ENCODE results near the gene SGCB. TPM values are rescaled to one million over a fixed set of nuclear protein-coding genes. Genes with fewer than 3 reads are reported as not detected.
A peak's percentile ranks its signal among the peaks of the same experiment; 100 is the strongest.

Gene SGCB
- total and polyA plus RNA-seq, 2 of the 4 experiments (the other 2 are of a cell fraction) = 16.3 to 24.0 TPM

GRCh38 chr4:52036886-52037530, 1.1 kb downstream of the SGCB start:
- peak overlapping the region; percentile 94 for H3K4me2 ChIP-seq (ENCODE audit: low read depth, low read length)
- H3K27me3 ChIP-seq (ENCODE audit: control insufficient read depth, insufficient read depth, low read length) = peaks cover 11% of the 10 kb centered on the region
- H2BK5ac ChIP-seq (ENCODE audit: low read depth, low read length, poor library complexity, severe bottlenecking) = peak overlapping the region; percentile 77
- peak overlapping the region; percentile 43 for H3K14ac ChIP-seq (replicated peaks; ENCODE audit: low read depth, low read length)
- ChIA-PET CTCF (no interaction called here), POLR2A (ENCODE audit: unreplicated experiment) (no interaction called here)
- ATAC-seq (ENCODE audit: low read depth) (no peak), DNase-seq (no peak)
- H3K56ac ChIP-seq (ENCODE audit: extremely low read depth, insufficient read depth, low read length) = peak overlapping the region; percentile 79; the same call in 1 of the 2 replicates
- H2BK20ac ChIP-seq (ENCODE audit: low read depth, low read length) = no peak overlapping the region
- H3K18ac ChIP-seq (ENCODE audit: low read depth, low read length) = no peak overlapping the region
- H2AK5ac ChIP-seq (ENCODE audit: low read depth, low read length) = no peak overlapping the region
- dilution Hi-C loops (cut with HindIII; ENCODE audit: low sequenced_read_pairs, unreplicated experiment) (no loop called here), in situ Hi-C loops (cut with MboI; ENCODE audit: low sequenced_read_pairs) (loop anchor here (10.0 kb wide), 1 partner anchor 142 kb away; no protein-coding TSS in a partner anchor), intact Hi-C loops (cut with micrococcal nuclease) (loop anchor here (5.0 kb wide), 1 partner anchor 195 kb away; the partner anchor contains the start of gene DCUN1D4)
- no peak for TF ChIP-seq MAZ (IDR thresholded peaks at IDR 0.05; ENCODE audit: borderline replicate concordance, low read depth, low read length)
- TF ChIP-seq MXI1 (IDR thresholded peaks at IDR 0.05; ENCODE audit: borderline replicate concordance, low read depth, low read length) = no peak
- no peak for TF ChIP-seq CHD1 (IDR thresholded peaks at IDR 0.05; ENCODE audit: low read depth, low read length)
- TF ChIP-seq RFX5 (IDR thresholded peaks at IDR 0.05; ENCODE audit: low read depth, low read length) = no peak
- no peak for TF ChIP-seq NFE2L2 (IDR thresholded peaks at IDR 0.05; ENCODE audit: low read depth, low read length)
- WGBS, 2 experiments (ENCODE audit: extremely low coverage in 2 of 2, insufficient read length in 1 of 2) = no CpG with 5 or more reads among the region's 7 CpGs
- peaks cover 5% of the 10 kb centered on the region for H3K36me3 ChIP-seq (ENCODE audit: control insufficient read depth, insufficient read depth, low read length)
- BruUV-seq (replicated peaks) = no TSS peak
- H3K4ac ChIP-seq (ENCODE audit: low read depth, low read length) = peak overlapping the region; percentile 72; the same call in 1 of the 2 replicates
- H2AK9ac ChIP-seq (replicated peaks; ENCODE audit: low read depth, low read length, poor library complexity) = no peak overlapping the region
- H4K91ac ChIP-seq (ENCODE audit: insufficient read depth, low read depth, low read length) = no peak overlapping the region; the same call in 1 of the 2 replicates
- peak overlapping the region in 1 of 2 experiments; percentile 97; a peak in 1 of 4 replicates for H4K8ac ChIP-seq (ENCODE audit: low read depth in 2 of 2, low read length in 2 of 2)
- H3K27ac ChIP-seq (ENCODE audit: insufficient read depth, low read length) = peak overlapping the region; percentile 92; the same call in 1 of the 2 replicates
- H3K9me3 ChIP-seq (ENCODE audit: control insufficient read depth, insufficient read depth, low read length) = no peaks in the 10 kb centered on the region
- H4K5ac ChIP-seq (ENCODE audit: low read depth, low read length) = no peak overlapping the region
- peak overlapping the region; percentile 96 for H3K9ac ChIP-seq (ENCODE audit: low read depth, low read length)
- peaks cover 6% of the 10 kb centered on the region; the same call in 1 of the 2 replicates for H4K20me1 ChIP-seq (ENCODE audit: insufficient read depth, low read length)
- H3K4me3 ChIP-seq (ENCODE audit: insufficient read depth, low read depth, low read length) = peak overlapping the region; percentile 98
- no peak overlapping the region for H2AFZ ChIP-seq (replicated peaks; ENCODE audit: low read length, poor library complexity)
- H3K4me1 ChIP-seq (ENCODE audit: control insufficient read depth, insufficient read depth, low read length) = 0 out of 2 replicates have a peak, but pooled peaks cover 3% of the 10 kb centered on the region
- H3K23ac ChIP-seq (ENCODE audit: low read depth, low read length) = peak overlapping the region; percentile 81
- H2BK15ac ChIP-seq (ENCODE audit: low read depth, low read length) = no peak overlapping the region
- peaks cover 11% of the 10 kb centered on the region for H3K9me1 ChIP-seq (ENCODE audit: insufficient read depth, low read length)
- H3K79me1 ChIP-seq (ENCODE audit: low read depth in 1 of 2, low read length in 2 of 2) = peaks cover 27 to 41% of the 10 kb centered on the region in 2 experiments
- no peak overlapping the region for H2BK120ac ChIP-seq (ENCODE audit: low read depth, low read length)

Measured in IMR-90 (cell line).